Activated CD8-positive, alpha-beta memory T cell treated with anti-CD3 and anti-CD28 coated beads, Interleukin-2, amount 50 U/mL, for 4 hours (primary cell): ENCODE results near the gene PHC3.
A peak's percentile ranks its signal among the peaks of the same experiment; 100 is the strongest.
"Not testable (repeated sequence)": the region's sequence is repeated elsewhere in the genome, so short reads cannot be mapped to it uniquely, and the experiment has no call there.

ENCODE experiments used
- DNase-seq: peaks from one replicate; pipeline ENCODE4 v3.0.0-alpha.2; 2020

Gene PHC3, protein sequence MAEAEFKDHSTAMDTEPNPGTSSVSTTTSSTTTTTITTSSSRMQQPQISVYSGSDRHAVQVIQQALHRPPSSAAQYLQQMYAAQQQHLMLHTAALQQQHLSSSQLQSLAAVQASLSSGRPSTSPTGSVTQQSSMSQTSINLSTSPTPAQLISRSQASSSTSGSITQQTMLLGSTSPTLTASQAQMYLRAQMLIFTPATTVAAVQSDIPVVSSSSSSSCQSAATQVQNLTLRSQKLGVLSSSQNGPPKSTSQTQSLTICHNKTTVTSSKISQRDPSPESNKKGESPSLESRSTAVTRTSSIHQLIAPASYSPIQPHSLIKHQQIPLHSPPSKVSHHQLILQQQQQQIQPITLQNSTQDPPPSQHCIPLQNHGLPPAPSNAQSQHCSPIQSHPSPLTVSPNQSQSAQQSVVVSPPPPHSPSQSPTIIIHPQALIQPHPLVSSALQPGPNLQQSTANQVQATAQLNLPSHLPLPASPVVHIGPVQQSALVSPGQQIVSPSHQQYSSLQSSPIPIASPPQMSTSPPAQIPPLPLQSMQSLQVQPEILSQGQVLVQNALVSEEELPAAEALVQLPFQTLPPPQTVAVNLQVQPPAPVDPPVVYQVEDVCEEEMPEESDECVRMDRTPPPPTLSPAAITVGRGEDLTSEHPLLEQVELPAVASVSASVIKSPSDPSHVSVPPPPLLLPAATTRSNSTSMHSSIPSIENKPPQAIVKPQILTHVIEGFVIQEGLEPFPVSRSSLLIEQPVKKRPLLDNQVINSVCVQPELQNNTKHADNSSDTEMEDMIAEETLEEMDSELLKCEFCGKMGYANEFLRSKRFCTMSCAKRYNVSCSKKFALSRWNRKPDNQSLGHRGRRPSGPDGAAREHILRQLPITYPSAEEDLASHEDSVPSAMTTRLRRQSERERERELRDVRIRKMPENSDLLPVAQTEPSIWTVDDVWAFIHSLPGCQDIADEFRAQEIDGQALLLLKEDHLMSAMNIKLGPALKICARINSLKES

GRCh38 chr3:170180908-170181885, at the start of gene PHC3:
PHC3 (minus strand) TSS chr3:170181733; CDS start chr3:170181715, 18 bp downstream.
- peak; percentile 92 for DNase-seq

DNA sequence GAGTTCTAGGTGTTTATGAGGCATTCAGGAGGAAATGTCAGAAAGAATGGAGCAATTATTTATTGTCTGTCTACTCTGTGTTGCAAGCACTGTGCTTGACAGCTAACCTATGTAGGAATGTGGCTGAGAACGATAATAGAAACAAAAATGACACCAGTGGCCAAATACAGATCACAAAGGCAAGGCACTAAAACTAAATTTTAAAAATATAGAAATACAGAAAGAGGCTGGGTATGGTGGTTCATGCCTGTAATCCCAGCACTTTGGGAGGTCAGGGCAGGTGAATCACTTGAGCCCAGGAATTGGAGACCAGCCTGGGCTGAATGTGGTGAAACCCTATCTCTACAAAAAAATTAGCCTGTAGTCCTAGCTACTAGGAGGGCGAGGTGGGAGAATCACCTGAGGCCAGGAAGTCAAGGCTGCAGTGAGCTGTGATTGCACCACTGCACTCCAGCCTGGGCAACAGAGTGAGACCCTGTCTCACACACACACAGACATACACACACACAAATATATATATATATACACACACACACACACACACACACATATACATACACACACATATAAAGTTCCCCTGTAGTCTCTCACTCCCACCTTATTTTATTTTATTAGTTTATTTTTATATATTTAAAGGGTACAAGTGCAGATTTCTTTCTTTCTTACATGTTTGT, 46.7 kb upstream of the PHC3 start:
- no peak for DNase-seq

DNA sequence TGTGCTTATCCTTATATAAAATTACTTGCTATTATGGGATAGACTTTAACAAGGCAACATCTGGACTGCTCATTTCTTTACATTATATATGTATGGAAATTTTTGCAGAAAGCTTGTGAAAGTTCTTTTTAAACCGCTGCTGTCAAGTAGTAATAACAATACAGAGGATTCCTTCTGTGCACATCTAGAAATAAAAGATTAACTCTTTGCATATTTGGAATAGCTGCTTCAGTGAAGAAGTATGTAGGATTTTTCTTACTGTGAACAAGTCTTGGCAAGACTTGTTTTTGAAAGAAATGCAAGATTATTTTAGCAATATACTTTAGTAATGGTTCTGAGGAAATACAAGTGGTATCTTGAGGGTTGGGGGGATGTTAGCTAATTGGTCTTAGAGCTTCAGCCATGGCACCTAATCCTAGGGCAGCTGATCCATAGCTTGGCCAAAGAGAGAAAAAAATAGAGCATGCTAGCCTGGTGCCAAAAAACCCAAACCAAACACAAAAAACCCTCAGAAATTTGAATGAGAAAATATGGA, 45.0 kb upstream of the PHC3 start:
- no peak for DNase-seq

DNA sequence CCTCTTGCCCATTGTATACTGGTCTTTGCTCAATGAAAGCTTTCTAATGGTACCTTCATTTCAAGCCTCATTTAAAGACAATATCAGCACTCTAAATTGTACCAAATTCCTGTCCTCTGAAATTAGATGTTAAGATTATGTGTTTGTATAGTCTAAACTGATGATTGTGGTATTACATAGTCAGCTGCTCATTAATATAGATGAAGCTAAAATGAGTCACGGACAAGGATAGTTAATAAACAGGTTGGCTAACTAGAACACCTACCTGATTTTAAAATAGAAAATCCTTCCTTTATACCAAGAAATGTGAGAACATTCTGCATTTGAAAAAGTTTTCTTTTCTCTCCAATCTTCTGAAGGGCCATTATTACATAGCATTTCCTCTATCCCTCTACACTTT, 43.6 kb upstream of the PHC3 start:
- DNase-seq, result no peak

GRCh38 chr3:170222647-170223541, 41.4 kb upstream of the PHC3 start:
- peak; percentile 58 for DNase-seq

DNA sequence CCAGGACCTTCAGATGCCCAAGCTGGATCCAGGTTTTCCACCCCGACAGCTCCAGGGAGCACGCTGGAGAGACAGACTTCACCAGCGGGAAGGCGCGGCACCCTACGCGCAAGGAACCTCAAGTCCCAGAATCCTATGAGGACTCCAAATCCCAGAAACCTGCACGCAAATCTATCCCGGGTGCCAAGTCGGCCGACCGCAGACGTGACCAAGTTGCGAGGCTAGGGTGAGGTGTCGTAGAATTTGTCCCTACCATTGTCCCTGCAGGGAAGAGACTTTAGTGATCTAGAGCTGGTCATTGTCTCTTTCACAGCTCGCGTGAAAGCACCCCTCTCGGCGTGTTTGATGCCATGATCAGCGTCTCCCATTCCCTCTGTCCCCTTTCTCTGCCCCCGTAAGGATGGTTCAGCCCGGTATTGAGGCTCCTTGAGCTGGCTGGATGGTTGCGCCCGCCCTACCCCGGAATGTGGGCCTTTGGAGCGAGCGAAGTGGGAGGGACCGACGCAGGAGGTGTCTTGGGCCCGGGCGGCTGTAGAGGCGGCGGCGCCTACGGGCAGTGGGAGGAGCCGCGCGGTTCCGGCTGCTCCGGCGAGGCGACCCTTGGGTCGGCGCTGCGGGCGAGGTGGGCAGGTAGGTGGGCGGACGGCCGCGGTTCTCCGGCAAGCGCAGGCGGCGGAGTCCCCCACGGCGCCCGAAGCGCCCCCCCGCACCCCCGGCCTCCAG, 40.6 kb upstream of the PHC3 start, which contains the start of gene PRKCI:
Gene PRKCI, plus strand, starts transcription at position 501 of the 723 bp plus-strand sequence. CDS start 246 bp downstream, outside the sequence.
- peak; percentile 83 for DNase-seq

- no peak for DNase-seq
These were observed 39.3 kb upstream of the PHC3 start for GRCh38 chr3:170220871-170221270.

- no peak for DNase-seq
These were observed 38.3 kb upstream of the PHC3 start for GRCh38 chr3:170219850-170220249.

- DNase-seq, result no peak
These were observed 30.1 kb upstream of the PHC3 start for GRCh38 chr3:170211668-170212067.

GRCh38 chr3:170207717-170208116, 26.2 kb upstream of the PHC3 start:
- no peak for DNase-seq

GRCh38 chr3:170206164-170206762, 24.7 kb upstream of the PHC3 start:
- DNase-seq, result not testable (repeated sequence)

DNA sequence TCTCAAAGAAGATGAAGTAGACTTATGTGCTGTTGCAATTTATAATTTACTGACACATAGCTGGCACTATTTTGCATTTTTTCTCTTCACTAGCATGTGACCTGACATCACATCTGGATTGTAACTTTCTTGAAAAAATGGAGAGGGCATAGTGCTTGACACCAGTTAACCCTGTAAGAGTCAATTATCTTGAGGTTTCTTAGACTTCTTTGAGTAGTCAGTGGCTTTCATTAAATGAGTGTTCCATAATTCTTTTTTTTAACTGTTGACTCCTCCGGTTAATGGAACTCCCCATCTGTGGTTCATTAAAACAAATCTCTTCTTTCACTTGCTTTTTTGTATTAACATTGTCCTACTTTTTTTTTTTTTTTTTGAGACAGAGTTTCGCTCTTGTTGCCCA, 23.8 kb upstream of the PHC3 start:
- no peak for DNase-seq

- no peak for DNase-seq
These were observed 23.0 kb upstream of the PHC3 start for GRCh38 chr3:170204509-170204908.

GRCh38 chr3:170204023-170204472, 22.5 kb upstream of the PHC3 start:
- DNase-seq, result no peak

GRCh38 chr3:170203457-170203856, 21.9 kb upstream of the PHC3 start:
- DNase-seq, result no peak

DNA sequence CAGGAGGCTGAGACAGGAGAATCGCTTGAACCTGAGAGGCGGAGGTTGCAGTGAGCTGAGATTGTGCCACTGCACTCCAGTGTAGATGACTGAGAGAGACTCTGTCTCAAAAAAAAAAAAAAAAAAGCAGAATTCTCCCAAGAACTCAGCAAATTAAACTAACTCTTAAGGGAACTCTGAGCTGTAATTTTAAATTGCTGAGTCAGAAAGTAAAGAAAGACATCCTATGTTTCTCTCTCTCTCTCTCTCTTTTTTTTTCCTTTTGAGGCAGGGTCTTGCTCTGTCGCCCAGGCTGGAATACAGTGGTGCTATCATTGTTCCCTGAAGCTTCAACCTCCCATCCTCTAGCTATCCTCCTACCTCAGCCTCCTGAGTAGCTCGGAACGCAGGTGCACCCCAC, 20.0 kb upstream of the PHC3 start:
- no peak for DNase-seq

GRCh38 chr3:170200987-170201386, 19.5 kb upstream of the PHC3 start:
- DNase-seq, result no peak

DNA sequence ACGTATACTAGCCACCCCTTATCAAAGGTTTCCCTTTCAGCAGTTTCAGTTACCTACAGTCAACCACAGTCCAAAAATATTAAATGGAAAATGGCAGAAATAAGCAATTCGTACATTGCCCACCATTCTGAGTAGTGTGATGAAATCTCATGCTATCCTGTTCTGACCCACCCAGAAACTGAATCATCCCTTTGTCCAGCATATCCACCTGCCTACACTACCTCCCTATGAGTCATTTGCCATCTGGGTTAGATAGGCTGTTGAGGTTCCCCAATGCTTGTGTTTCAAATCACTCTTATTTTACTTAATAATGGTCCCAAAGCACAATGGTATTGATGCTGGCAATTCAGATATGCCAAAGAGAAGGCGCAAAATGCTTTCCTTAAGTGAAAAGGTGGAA, 15.3 kb upstream of the PHC3 start:
- DNase-seq, result no peak

DNA sequence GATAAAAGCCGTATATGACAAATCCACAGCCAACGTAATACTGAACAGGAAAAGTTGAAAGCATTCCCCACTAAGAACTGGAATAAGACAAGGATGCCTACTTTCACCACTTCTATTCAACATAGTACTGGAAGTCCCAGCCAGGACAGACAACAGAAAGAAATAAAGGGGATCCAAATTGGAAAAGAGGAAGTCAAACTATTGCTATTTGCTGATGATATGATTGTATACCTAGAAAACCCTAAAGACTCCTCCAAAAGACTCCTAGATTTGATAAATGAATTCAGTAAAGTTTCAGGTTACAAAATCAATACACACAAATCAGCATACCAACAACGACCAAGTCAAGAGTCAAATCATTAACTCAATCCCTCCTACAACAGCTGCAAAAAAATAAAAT, 14.2 kb upstream of the PHC3 start:
- DNase-seq, result not testable (repeated sequence)
